Ovary (tissue), 9 donors: Measurements from ENCODE around the gene SUPT20H. TPM values are rescaled to one million over a fixed set of nuclear protein-coding genes. Genes with fewer than 3 reads are reported as not detected.

ENCODE experiments used
- DNase-seq, 5 donors: peaks; one replicate each; pipeline ENCODE4 v3.0.0-alpha.2; 2019 to 2020
- H3K27ac ChIP-seq, 2 donors: fragments of 200-600 bp; one replicate each; pipeline versions ENCODE4 v1.5.1 to v1.8.0; 2019 to 2022
- H3K27me3 ChIP-seq: fragments of 200-600 bp; one replicate; pipeline ENCODE4 v1.8.0; 2022
- H3K36me3 ChIP-seq: fragments of 200-600 bp; sonication (generic); one replicate; pipeline ENCODE4 v1.5.1; 2019
- H3K4me1 ChIP-seq: one replicate; pipeline ENCODE4 v1.8.1; 2013; ENCODE audit warnings: mild to moderate bottlenecking, moderate library complexity; ENCODE audit not compliant: insufficient read depth
- H3K4me3 ChIP-seq: fragments of 200-600 bp; sonication (generic); one replicate; pipeline ENCODE4 v1.5.1; 2017
- H3K9me3 ChIP-seq, 2 donors: fragments of 200-600 bp in 1 of 2; sonication (generic) in 1 of 2; one replicate each; pipeline versions ENCODE4 v1.5.1 to v1.8.1; 2013 to 2019; ENCODE audit warnings: mild to moderate bottlenecking in 1 of 2, moderate library complexity in 1 of 2
- EP300 ChIP-seq: sonication (generic); formaldehyde crosslinking; IDR thresholded peaks from one replicate; pipeline ENCODE4 v1.6.1; 2017; ENCODE audit warnings: antibody characterized with exemption
- POLR2A ChIP-seq: fragments of 450-650 bp; IDR thresholded peaks from one replicate; pipeline ENCODE4 v1.6.1; 2017; ENCODE audit warnings: antibody characterized with exemption, mild to moderate bottlenecking, moderate library complexity
- WGBS, 3 donors: extraction: QIAGEN DNeasy Blood & Tissue Kit in 1 of 3; methylation state at CpG; one replicate each; pipeline versions ENCODE4 v1.1.5 to v1.1.7; 2013 to 2017; 5-methylcytosine and 5-hydroxymethylcytosine counted together
- intact Hi-C, 4 donors: fragments of 100-400 bp; cut with DNase I; formaldehyde crosslinking; loops; one replicate each; pipeline versions ENCODE4 v1.11.0 to v1.15.1; 2022 to 2023
- polyA plus RNA-seq, 2 donors: library from polyadenylated mRNA; stranded (reverse); fragments of 200-250 nt in 1 of 2; fragments of 350-450 nt in 1 of 2; fragmentation: Illumina TruSeq in 1 of 2; extraction: RNeasy Lipid Tissue Mini Kit (QIAGEN cat#74804) in 1 of 2; gene quantifications; one replicate each; pipeline ENCODE4 v1.2.3, GENCODE V29; 2013 to 2014
- total RNA-seq, 7 donors: library from RNA; depleted of rRNA in 2 of 7; stranded (reverse); fragments of >200 nt in 2 of 7; fragmentation: NEBNext Ultra II Directional in 3 of 7; extraction: Animal tissue kit (Norgen Biotek cat#: 25700) in 3 of 7; gene quantifications; one replicate each; pipeline versions ENCODE4 v1.1.0 to v1.2.4, GENCODE V29; 2016 to 2023
- TF ChIP-seq, protein P1 (sequence below), 3 donors: fragments of 450-650 bp in 2 of 3; fragments of 200-600 bp in 1 of 3; IDR thresholded peaks; one replicate each; pipeline versions ENCODE4 v1.5.1 to v1.8.0; 2016 to 2022; ENCODE audit warnings: antibody characterized with exemption in 3 of 3, mild to moderate bottlenecking in 1 of 3
- donor health status: DM: no; HTN: no; CAD: no; lungs with moderate emphysema.
- donor health status: DM: no; HTN: no; CAD: no.
- donor health status: Bipolar disorder and iron deficiency.
- donor health status: DM: yes; HTN: yes; CAD: no.
- donor health status: DM: no; HTN: no; CAD: no.
- donor health status: DM: yes; HTN: yes; CAD: no.

SUPT20H gene
- total and polyA plus RNA-seq, 9 donors = 31.7 to 108 (median 50.9) TPM

DNA sequence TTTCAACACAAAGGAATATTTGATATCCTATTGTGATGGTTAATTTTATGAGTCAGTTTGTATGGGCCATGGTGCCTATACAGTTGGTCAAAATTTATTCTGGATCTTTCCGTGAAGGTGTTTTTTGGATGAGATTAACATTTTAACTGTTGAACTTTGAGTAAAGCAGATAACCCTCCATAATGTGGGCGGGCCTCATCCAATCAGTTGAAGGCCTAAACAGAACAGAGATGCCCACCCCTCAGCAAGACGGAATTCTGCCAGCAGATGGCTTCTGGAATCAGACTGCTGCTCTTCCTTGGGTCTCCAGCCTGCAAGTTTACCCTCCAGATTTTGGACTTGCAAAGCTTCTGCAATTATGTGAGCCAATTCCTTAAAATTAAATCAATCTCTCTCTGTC, 30.0 kb upstream of the SUPT20H start:
- intact Hi-C loops = no loop called here
- H3K4me1 ChIP-seq = no peaks in the 10 kb centered on the region
- H3K27me3 ChIP-seq = no peaks in the 10 kb centered on the region
- H3K4me3 ChIP-seq = no peak overlapping the region
- H3K36me3 ChIP-seq = no peaks in the 10 kb centered on the region
- no peak overlapping the region for H3K27ac ChIP-seq
- DNase-seq = no peak
- WGBS, 3 donors = 92 to 95% (median 92%) methylated on average over 3 of the region's 3 CpGs
- H3K9me3 ChIP-seq = no peaks in the 10 kb centered on the region
- no peak for TF ChIP-seq EP300
- TF ChIP-seq POLR2A = no peak

DNA sequence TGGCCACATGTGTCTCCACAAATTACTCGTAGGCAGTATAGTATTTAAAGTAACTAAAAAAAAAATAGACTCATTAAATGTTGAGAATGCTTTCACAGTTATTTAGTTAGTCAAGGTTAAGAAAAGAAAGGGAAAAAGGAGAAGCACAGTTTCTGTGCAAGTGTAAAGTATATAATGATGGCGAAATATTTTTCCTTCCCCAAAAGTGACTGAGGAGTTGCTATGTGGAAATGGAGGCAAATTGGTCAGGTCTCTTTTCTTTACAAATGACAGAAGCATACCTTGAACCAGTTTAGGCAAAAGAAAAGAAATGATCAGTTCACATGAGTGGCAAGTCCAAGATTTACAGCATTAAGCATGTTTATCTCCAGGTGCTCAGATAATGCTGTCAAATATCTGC, 28.0 kb upstream of the SUPT20H start:
- H3K27me3 ChIP-seq = no peaks in the 10 kb centered on the region
- no peaks in the 10 kb centered on the region for H3K36me3 ChIP-seq
- WGBS, 3 donors = 70 to 71% (median 71%) methylated on average over 2 of the region's 2 CpGs
- DNase-seq = no peak
- H3K27ac ChIP-seq = no peak overlapping the region
- H3K9me3 ChIP-seq = no peaks in the 10 kb centered on the region
- intact Hi-C loops = no loop called here
- no peak overlapping the region for H3K4me3 ChIP-seq
- H3K4me1 ChIP-seq = no peaks in the 10 kb centered on the region
- TF ChIP-seq, protein P1, sequence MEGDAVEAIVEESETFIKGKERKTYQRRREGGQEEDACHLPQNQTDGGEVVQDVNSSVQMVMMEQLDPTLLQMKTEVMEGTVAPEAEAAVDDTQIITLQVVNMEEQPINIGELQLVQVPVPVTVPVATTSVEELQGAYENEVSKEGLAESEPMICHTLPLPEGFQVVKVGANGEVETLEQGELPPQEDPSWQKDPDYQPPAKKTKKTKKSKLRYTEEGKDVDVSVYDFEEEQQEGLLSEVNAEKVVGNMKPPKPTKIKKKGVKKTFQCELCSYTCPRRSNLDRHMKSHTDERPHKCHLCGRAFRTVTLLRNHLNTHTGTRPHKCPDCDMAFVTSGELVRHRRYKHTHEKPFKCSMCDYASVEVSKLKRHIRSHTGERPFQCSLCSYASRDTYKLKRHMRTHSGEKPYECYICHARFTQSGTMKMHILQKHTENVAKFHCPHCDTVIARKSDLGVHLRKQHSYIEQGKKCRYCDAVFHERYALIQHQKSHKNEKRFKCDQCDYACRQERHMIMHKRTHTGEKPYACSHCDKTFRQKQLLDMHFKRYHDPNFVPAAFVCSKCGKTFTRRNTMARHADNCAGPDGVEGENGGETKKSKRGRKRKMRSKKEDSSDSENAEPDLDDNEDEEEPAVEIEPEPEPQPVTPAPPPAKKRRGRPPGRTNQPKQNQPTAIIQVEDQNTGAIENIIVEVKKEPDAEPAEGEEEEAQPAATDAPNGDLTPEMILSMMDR (IDR thresholded peaks at IDR 0.05) = no peak
- TF ChIP-seq EP300 (no peak), POLR2A (no peak)

DNA sequence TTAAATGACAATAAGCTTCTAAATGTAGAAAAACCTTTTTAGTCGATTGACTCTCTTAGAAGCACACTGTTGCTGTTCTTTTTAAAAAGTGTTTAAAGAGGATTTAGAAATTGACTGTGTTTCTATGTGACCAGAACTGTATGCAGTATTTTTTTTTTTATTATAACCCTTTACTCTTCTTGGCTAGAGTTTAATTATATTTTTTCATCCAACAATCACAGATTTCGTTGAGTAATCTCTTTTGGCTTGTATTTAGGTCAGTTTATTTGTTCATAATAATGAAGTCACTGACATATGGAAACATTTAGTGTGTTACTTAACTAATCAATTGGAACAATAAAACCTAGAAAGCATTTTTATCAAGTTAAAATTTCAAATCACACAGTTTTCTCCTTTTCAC, 26.1 kb upstream of the SUPT20H start:
- Histone ChIP-seq H3K27me3 (no peaks in the 10 kb centered on the region), H3K36me3 (no peaks in the 10 kb centered on the region), H3K4me3 (no peak overlapping the region), H3K4me1 (no peaks in the 10 kb centered on the region), H3K27ac (no peak overlapping the region), H3K9me3 (no peaks in the 10 kb centered on the region)
- intact Hi-C loops = no loop called here
- no peak for TF ChIP-seq EP300
- no peak for TF ChIP-seq POLR2A
- TF ChIP-seq, protein P1 (IDR thresholded peaks at IDR 0.05) = no peak
- 28 to 36% (median 31%) methylated on average over 2 of the region's 2 CpGs for WGBS, 3 donors
- DNase-seq = no peak

DNA sequence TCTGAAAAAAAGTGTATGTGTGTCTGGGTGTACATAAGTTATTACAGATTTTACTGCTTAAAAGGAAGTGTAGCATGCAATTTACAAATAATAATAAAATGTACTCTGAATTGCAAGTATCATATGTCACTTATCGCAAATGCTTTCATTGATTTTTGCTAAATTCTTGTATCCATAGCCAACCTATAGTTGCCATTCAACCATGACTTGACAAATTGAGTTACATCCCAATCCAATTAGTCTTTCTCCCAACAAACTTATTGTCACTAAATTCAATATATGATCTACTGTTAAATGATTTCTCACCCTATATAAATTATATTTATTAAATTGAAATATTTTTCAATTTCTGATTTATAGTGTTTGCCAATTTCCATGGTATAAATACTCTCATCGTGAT, 17.3 kb upstream of the SUPT20H start:
- H3K36me3 ChIP-seq = no peaks in the 10 kb centered on the region
- no peaks in the 10 kb centered on the region for H3K27me3 ChIP-seq
- no peak overlapping the region for H3K27ac ChIP-seq
- H3K4me3 ChIP-seq = no peak overlapping the region
- intact Hi-C loops = no loop called here
- H3K9me3 ChIP-seq = no peaks in the 10 kb centered on the region
- no peak for DNase-seq
- no peak for TF ChIP-seq EP300
- TF ChIP-seq, protein P1 (IDR thresholded peaks at IDR 0.05) = no peak
- no peak for TF ChIP-seq POLR2A
- no peaks in the 10 kb centered on the region for H3K4me1 ChIP-seq
- 94 to 98% (median 97%) methylated on average over 2 of the region's 2 CpGs for WGBS, 3 donors

DNA sequence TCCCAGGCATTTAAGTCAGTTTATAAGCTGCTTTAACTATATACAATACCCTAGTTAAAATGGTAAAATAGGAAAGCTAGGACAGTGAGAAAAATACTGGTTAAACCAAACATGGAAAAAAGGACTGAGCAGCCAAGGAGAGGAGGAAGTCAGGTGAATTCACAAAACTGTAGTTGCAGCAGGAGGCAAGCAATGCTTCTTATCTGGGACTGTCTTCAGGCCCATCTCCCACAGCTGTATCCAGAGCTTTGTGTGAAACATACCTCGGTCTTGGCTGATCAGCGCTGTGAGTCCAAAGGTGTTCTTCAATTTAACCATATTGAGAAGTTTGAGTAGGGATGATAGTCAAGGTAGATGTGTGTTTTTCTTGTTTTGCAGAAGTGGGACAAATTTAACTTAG, 15.7 kb upstream of the SUPT20H start:
- intact Hi-C loops = no loop called here
- Histone ChIP-seq H3K4me3 (no peak overlapping the region), H3K36me3 (no peaks in the 10 kb centered on the region), H3K27me3 (no peaks in the 10 kb centered on the region), H3K27ac (no peak overlapping the region), H3K9me3 (no peaks in the 10 kb centered on the region), H3K4me1 (no peaks in the 10 kb centered on the region)
- TF ChIP-seq POLR2A (no peak), EP300 (no peak)
- TF ChIP-seq, protein P1 (IDR thresholded peaks at IDR 0.05) = no peak
- DNase-seq = no peak
- WGBS, 3 donors = 83 to 89% (median 83%) methylated on average over 2 of the region's 2 CpGs
